DMS53 treated with DMSO at 0.1 percent for 48 hours (cell line): ENCODE measurements around the gene IREB2.
A peak's percentile ranks its signal among the peaks of the same experiment; 100 is the strongest.
"Not testable (repeated sequence)": the region's sequence is repeated elsewhere in the genome, so short reads cannot be mapped to it uniquely, and the experiment has no call there.

Experiments
- DNase-seq: peaks from one replicate; lab custom pipeline; 2025; ENCODE audit not compliant: unreplicated experiment; lab: John Stamatoyannopoulos, UW

IREB2 gene

GRCh38 chr15:78461171-78461888, 23.3 kb downstream of the IREB2 start:
- no peak for DNase-seq

DNA sequence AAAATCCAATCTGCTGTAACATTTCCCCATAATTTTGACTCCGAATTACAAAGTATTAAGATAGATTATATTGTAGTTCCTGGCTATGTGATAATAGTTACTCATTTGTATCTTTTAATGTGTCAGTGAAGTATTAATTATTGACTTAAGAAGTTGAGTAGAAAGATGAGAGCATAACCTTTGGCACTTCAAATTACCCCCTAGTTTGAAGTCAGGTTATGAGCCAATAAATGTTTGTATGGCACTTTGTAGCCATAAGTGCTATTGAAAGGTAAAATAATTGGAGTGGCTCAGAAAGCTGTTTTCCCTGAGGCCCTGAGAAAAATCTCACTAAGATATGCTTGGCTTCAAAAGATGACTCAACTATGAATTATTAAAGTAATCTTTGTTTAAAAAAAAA, 31.0 kb downstream of the IREB2 start:
- no peak for DNase-seq

GRCh38 chr15:78477295-78477694, 39.3 kb downstream of the IREB2 start:
- DNase-seq = no peak

GRCh38 chr15:78479650-78480049, 41.6 kb downstream of the IREB2 start:
- no peak for DNase-seq

DNA sequence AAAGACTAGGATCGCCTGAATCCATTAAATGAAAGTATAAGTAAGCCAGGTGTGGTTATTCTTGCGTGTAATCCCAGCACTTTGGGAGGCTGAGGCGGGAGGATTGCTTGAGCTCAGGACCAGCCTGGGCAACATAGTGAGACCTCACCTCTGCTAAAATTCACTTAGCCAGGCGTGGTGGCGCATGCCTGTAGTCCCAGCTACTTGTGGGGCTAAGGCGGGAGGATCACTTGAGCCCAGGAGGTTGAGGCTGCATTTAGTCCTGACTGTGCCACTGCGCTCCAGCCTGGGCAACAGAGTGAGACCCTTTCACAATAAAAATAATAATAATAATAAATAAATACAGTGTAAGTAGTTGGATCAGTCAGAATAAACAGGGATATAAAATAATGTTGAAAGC, 43.9 kb downstream of the IREB2 start:
- no peak for DNase-seq

GRCh38 chr15:78492872-78493271, 54.9 kb downstream of the IREB2 start:
- DNase-seq = no peak

DNA sequence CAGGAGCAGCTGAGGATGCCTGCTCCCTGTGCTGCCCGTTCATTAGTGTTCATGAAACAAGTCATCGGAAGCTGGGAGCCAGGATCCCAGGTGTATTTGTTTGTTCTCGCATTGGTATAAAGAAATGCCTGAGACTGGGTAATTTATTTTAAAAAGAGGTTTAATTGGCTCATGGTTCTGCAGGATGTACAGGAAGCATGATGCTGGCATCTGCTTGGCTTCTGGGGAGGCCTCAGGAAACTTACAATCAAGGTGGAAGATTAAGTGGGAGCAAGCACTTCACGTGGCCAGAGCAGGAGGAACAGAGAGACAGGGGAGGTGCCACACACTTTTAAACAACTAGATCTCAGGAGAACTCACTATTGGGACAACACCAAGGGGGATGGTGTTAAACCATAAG, 63.8 kb downstream of the IREB2 start:
- DNase-seq = no peak

DNA sequence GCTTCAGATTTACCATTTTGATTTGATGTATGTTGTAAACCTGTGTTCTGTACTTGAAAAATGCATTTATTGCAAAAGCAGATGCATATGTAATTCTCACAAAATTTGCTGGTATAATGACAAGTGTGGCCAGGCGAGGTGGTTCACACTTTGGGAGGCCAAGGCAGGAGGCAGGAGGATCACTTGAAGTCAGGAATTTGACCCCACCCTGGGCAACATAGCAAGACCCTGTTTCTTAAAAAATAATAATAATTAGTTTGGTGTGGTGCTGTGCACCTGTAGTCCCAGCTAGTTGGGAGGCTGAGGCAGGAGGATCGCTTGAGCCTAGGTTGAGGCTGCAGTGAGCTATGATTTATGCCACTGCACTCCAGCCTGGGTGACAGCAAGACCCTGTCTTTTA, 64.6 kb downstream of the IREB2 start:
- no peak for DNase-seq

DNA sequence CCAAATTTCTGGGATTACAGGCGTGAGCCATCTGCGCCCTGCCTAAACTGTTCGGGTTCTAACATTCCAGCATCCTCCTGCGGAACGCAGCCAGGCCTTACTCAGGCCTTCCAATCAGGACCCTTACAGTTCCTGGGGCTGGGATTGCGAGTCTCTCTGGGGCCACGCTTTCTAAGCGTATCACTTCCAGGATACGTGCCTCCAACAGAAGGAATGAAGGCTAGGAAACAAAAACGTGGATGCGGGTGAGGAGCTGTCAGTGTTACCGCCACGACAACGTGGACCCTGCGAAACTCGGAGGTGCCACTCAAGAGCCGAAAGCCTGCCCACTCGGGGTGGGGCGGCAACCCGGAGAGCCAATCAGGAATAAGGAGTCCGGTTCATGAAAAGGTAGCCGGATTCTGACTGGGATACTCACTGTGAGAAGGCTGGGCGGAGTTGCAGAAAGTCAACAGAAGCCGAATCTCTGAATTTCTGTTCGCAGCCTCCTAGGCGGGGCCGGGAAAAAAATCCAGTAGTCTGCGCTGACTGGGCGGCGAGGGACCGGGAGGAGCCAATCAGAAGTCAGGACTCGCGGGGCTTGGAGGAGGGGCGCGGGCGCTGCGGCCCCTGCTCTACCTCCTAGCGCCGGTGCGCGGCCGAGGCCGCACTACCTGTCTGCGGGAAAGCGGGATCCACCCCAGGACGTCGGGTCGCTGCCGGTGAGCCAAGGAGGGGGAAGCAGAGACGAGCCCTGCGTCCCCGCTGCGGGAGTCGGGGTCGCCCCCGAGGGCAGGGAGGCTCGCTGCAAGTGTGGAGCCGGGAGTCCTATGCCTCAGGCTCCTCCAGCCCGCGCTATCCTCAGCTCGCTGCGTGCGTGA, 69.2 kb downstream of the IREB2 start, which contains the start of gene HYKK:
TSS of gene HYKK (plus strand) at position 607 of the 860 bp plus-strand sequence. CDS start 5,512 bp downstream, outside the sequence.
- DNase-seq = peak; percentile 93

DNA sequence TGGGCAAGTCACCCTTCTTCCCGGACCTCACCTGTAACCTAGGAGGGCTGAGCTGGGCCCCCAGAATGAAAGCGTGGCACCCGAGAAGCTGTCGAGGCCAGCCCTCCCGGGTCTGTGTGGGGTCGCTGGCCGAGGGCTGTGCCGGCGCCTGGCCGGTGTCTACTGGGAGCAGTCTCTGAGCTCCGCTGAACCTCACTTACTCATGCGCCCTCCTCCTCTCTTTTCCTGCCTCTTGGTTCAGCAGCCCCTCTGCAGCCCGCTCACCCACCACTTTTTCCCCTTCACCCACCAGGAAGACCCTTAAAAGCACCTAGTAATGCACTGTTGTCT, 69.8 kb downstream of the IREB2 start:
- no peak for DNase-seq

- DNase-seq = no peak
Measured at GRCh38 chr15:78508272-78508671, 70.3 kb downstream of the IREB2 start.

GRCh38 chr15:78509726-78510312, 71.8 kb downstream of the IREB2 start:
- DNase-seq = peak; percentile 1

DNA sequence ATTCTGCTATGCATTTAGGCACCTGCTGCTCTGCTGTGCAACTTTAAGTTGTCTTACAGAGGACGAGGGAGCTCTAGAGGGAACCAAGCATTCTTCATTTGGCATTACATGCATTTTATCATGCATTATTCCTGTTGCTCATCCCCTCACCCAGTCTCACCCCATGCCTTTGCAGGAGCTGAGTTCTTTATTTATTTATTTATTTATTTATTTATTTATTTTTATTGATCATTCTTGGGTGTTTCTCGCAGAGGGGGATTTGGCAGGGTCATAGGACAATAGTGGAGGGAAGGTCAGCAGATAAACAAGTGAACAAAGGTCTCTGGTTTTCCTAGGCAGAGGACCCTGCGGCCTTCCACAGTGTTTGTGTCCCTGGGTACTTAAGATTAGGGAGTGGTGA, 82.0 kb downstream of the IREB2 start:
- not testable (repeated sequence) for DNase-seq

DNA sequence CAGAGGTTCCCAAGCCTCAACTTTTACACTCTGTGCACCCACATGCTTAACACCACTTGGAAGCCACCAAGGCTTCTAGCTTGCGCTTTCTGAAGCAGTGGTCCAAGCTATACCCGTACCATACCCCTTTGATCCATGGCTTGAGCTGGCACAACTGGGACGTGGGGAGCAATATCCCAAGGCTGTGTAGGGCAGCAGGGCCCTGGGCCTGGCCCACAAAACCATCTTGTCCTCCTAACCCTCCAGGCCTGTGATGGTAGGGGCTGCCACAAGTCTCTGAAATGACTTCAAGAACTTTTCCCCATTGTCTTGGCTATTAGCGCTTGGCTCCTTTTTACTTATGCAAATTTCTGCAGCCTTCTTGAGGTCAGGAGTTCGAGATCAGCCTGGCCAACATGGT, 86.2 kb downstream of the IREB2 start:
- no peak for DNase-seq

GRCh38 chr15:78527325-78527724, 89.3 kb downstream of the IREB2 start:
- DNase-seq = no peak

DNA sequence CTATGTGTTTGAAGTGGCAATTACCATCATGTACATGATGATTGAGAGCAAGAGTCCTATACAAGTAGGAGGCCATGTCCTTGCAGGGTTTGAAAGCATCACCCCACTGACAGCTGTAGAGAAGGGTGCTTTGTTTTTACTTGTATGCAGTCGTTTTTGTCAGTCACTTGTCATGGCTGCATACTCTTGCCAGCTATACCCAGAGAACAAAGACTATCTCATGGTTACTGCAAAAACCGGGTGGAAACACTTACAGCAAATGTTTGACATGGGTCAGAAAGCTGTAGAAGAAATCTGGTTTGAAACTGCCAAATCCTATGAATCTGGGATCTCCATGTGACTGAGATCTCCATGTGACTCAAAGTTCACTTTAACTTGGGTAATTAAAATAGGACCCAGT, 95.3 kb downstream of the IREB2 start:
- DNase-seq = no peak

- no peak for DNase-seq
Measured at GRCh38 chr15:78536134-78536533, 98.1 kb downstream of the IREB2 start.

- DNase-seq = no peak
Measured at GRCh38 chr15:78537266-78537905, 99.4 kb downstream of the IREB2 start.

DNA sequence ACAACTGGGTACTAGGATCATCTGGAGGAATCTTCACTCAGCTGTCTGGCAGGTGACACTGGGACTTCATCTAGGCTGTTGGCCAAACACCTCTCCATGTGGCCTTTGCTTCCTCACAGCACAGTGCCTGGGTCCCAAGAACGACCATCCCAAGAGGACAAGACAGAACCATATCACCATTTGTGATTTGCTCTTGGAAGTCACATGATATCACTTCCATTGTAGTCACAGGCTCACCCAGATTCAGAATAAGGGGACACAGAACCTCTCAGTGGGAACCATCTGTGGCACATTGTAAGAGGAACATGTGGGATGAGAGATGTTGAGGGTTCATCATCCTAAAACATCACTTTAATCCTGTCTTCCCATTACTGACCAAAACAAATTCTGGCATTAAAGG, 100.3 kb downstream of the IREB2 start:
- no peak for DNase-seq

DNA sequence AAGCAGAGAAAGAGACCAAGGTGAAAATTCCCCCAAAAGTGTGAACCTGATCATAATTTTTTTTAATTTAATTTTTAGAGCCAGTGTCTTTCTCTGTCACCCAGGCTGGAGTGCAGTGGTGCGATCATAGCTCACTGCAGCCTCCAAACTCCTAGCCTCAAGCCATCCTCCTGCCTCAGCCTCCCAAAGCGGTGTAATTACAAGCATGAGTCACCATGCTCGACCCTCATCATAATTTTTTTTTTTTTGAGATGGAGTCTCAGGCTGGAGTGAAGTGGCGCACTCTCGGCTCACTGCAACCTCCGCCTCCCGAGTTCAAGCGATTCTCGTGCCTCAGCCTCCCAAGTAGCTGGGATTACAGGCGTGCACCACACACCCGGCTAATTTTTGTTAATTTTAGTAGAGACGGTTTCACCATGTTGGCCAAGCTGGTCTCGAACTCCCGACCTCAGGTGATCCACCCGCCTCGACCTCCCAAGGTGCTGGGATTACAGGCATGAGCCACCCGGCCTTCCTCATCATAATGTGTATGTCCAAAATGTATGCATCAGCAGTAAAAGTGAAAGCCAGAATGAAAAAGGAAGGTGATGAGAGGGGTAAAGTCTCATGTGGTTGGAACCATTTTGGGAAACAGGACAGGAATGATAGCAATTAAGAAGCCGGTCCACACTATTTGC, 101.6 kb downstream of the IREB2 start:
- DNase-seq = not testable (repeated sequence)
